ENCODE results near the gene OPRM1.

DNA sequence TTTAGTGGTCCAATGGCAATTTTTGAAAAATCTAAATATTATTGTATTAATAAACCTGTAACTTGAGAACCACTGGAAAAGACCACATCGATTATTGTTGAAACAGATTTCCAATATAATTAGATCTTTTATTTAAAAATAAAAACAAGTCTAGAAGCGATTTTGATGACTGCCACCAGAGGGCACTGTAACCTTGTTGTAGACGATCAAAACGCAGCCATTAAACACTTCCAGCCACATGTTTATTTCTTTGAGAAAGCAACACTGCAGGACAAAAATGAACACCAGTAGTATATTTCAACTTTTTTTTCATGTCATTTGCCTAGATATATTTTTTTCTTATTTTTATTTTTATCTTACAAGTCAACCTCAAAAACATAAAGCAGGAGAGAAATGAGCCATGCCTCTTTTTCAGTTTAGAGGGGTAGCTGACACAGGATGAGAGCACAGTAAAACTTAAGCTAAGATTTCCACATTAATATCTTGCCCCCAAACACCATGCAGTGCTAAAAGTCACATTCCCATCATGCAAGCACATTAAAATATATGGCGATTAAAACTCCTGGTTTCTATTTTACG, 115.4 kb downstream of the OPRM1 start:
- TF ChIP-seq, protein P1, sequence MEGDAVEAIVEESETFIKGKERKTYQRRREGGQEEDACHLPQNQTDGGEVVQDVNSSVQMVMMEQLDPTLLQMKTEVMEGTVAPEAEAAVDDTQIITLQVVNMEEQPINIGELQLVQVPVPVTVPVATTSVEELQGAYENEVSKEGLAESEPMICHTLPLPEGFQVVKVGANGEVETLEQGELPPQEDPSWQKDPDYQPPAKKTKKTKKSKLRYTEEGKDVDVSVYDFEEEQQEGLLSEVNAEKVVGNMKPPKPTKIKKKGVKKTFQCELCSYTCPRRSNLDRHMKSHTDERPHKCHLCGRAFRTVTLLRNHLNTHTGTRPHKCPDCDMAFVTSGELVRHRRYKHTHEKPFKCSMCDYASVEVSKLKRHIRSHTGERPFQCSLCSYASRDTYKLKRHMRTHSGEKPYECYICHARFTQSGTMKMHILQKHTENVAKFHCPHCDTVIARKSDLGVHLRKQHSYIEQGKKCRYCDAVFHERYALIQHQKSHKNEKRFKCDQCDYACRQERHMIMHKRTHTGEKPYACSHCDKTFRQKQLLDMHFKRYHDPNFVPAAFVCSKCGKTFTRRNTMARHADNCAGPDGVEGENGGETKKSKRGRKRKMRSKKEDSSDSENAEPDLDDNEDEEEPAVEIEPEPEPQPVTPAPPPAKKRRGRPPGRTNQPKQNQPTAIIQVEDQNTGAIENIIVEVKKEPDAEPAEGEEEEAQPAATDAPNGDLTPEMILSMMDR (IDR thresholded peaks at IDR 0.05; ENCODE audit: insufficient read depth, low read depth, low read length) = peak; percentile 74
- no peak for TF ChIP-seq EZH2 (IDR thresholded peaks at IDR 0.05; ENCODE audit: insufficient read depth, low read length)
